HEK293 (cell line): ENCODE measurements around the gene CDH5.

Source experiments
- CTCF ChIA-PET: fragments of 350-600 bp; formaldehyde crosslinking; extraction: SDS; loops from one replicate; lab custom pipeline; 2021; ENCODE audit warnings: antibody characterized with exemption; lab: Yijun Ruan, JAX
- POLR2A ChIA-PET: fragments of 300-600 bp; formaldehyde crosslinking; extraction: SDS; loops from one replicate; lab custom pipeline; 2020; ENCODE audit warnings: antibody characterized with exemption, inconsistent platforms; lab: Yijun Ruan, JAX
- H3K27ac ChIP-seq: fragments of 200-500 bp; sonication (Bioruptor generic); 2 replicates; pipeline ENCODE4 v1.5.1; 2014; ENCODE audit warnings: low read depth, low read length, control low read depth, inconsistent platforms; ENCODE audit errors: extremely low read depth
- H3K36me3 ChIP-seq, 2 experiments: fragments of 200-500 bp in 1 of 2; sonication (Bioruptor generic) in 1 of 2; 1 replicate in 1 of 2; 2 replicates in 1 of 2; pipeline ENCODE4 v1.5.1; 2014 to 2017; ENCODE audit warnings: inconsistent platforms in 2 of 2, low read length in 2 of 2; ENCODE audit not compliant: control insufficient read depth in 2 of 2, insufficient read depth in 1 of 2
- H3K4me1 ChIP-seq: fragments of 200-500 bp; sonication (Bioruptor generic); 2 replicates; pipeline ENCODE4 v1.5.1; 2014; ENCODE audit warnings: mild to moderate bottlenecking, low read length, inconsistent platforms; ENCODE audit not compliant: control insufficient read depth, insufficient read depth
- H3K4me3 ChIP-seq: 2 replicates; pipeline ENCODE4 v1.5.1; 2011; ENCODE audit warnings: low read depth, mild to moderate bottlenecking, control low read depth, low read length, moderate library complexity
- H3K9me3 ChIP-seq: fragments of 200-500 bp; sonication (Bioruptor generic); 2 replicates; pipeline ENCODE4 v1.5.1; 2014; ENCODE audit warnings: low read depth, low read length, inconsistent platforms; ENCODE audit not compliant: control insufficient read depth, insufficient read depth
- EGR2 ChIP-seq: fragments of 450-650 bp; formaldehyde crosslinking; IDR thresholded peaks from 2 replicates; pipeline ENCODE4 v1.5.1; 2016; ENCODE audit warnings: low read depth, missing biosample characterization, missing genetic modification characterization
- KLF8 ChIP-seq: fragments of 450-650 bp; formaldehyde crosslinking; IDR thresholded peaks from 2 replicates; pipeline ENCODE4 v1.5.1; 2016; ENCODE audit warnings: missing biosample characterization, missing genetic modification characterization
- RBAK ChIP-seq: fragments of 450-650 bp; formaldehyde crosslinking; IDR thresholded peaks from 2 replicates; pipeline ENCODE4 v1.5.1; 2016; ENCODE audit warnings: missing biosample characterization, missing genetic modification characterization
- TCF7L2 ChIP-seq: IDR thresholded peaks from 2 replicates; pipeline ENCODE4 v1.6.1; 2011; ENCODE audit warnings: low read depth, mild to moderate bottlenecking, inconsistent platforms, low read length, moderate library complexity, borderline replicate concordance
- TSHZ1 ChIP-seq: fragments of 450-650 bp; formaldehyde crosslinking; IDR thresholded peaks from 2 replicates; pipeline ENCODE4 v1.5.1; 2016; ENCODE audit warnings: missing biosample characterization, missing genetic modification characterization, borderline replicate concordance
- ZNF155 ChIP-seq: fragments of 450-650 bp; formaldehyde crosslinking; IDR thresholded peaks from 2 replicates; pipeline ENCODE4 v1.5.1; 2016; ENCODE audit warnings: missing biosample characterization, missing genetic modification characterization
- ZNF16 ChIP-seq: fragments of 450-650 bp; formaldehyde crosslinking; IDR thresholded peaks from 2 replicates; pipeline ENCODE4 v1.5.1; 2016; ENCODE audit warnings: low read depth, missing biosample characterization, missing genetic modification characterization
- ZNF19 ChIP-seq: fragments of 450-650 bp; formaldehyde crosslinking; IDR thresholded peaks from 2 replicates; pipeline ENCODE4; 2016; ENCODE audit warnings: missing biosample characterization, missing genetic modification characterization, low read depth
- ZNF510 ChIP-seq: fragments of 450-650 bp; formaldehyde crosslinking; IDR thresholded peaks from 2 replicates; pipeline ENCODE4 v1.5.1; 2018; ENCODE audit warnings: mild to moderate bottlenecking, missing genetic modification characterization, missing biosample characterization; ENCODE audit not compliant: insufficient replicate concordance
- ZNF514 ChIP-seq: fragments of 450-650 bp; formaldehyde crosslinking; IDR thresholded peaks from 2 replicates; pipeline ENCODE4 v1.5.1; 2016; ENCODE audit warnings: missing biosample characterization, missing genetic modification characterization
- ZNF549 ChIP-seq: fragments of 450-650 bp; IDR thresholded peaks from 2 replicates; pipeline ENCODE4 v1.5.1; 2018; ENCODE audit warnings: missing biosample characterization, missing genetic modification characterization, mild to moderate bottlenecking, inconsistent platforms, moderate library complexity
- ZNF623 ChIP-seq: fragments of 450-650 bp; formaldehyde crosslinking; IDR thresholded peaks from 2 replicates; pipeline ENCODE4 v1.5.1; 2016; ENCODE audit warnings: missing biosample characterization, missing genetic modification characterization
- ZNF654 ChIP-seq: fragments of 450-650 bp; formaldehyde crosslinking; IDR thresholded peaks from 2 replicates; pipeline ENCODE4 v1.5.1; 2016; ENCODE audit warnings: low read depth, missing biosample characterization, missing genetic modification characterization
- ZNF670 ChIP-seq: fragments of 450-650 bp; formaldehyde crosslinking; IDR thresholded peaks from 2 replicates; pipeline ENCODE4 v1.5.1; 2016; ENCODE audit warnings: missing biosample characterization, missing genetic modification characterization, low read depth
- TF ChIP-seq, protein P1 (sequence below): fragments of 450-650 bp; formaldehyde crosslinking; IDR thresholded peaks from 2 replicates; pipeline ENCODE4 v1.5.1; 2016; ENCODE audit warnings: missing biosample characterization, missing genetic modification characterization
- TF ChIP-seq, protein P2 (sequence below): fragments of 450-650 bp; formaldehyde crosslinking; IDR thresholded peaks from 2 replicates; pipeline ENCODE4 v1.5.1; 2016; ENCODE audit warnings: missing biosample characterization, missing genetic modification characterization
- TF ChIP-seq, protein P3 (sequence below): fragments of 450-650 bp; formaldehyde crosslinking; conservative IDR thresholded peaks from 2 replicates; pipeline ENCODE4 v1.5.1; 2016; ENCODE audit warnings: low read depth, missing biosample characterization, missing genetic modification characterization
- TF ChIP-seq, protein P4 (sequence below): fragments of 450-650 bp; formaldehyde crosslinking; IDR thresholded peaks from 2 replicates; pipeline ENCODE4; 2016; ENCODE audit warnings: missing biosample characterization, missing genetic modification characterization

CDH5 gene

GRCh38 chr16:66378741-66379570 is 12.5 kb downstream of the CDH5 start:
- Histone ChIP-seq H3K27ac (no peak overlapping the region), H3K9me3 (no peaks in the 10 kb centered on the region), H3K4me1 (peaks cover 5% of the 10 kb centered on the region; the same call in 1 of the 2 replicates), H3K4me3 (no peak overlapping the region), H3K36me3 (no peaks in the 10 kb centered on the region)
- ChIA-PET CTCF (interaction anchor here (1.7 kb wide), 1 partner anchor 21 kb away, joined by 10 read pairs; no protein-coding TSS in a partner anchor), POLR2A (no interaction called here)
- TF ChIP-seq, protein P1, sequence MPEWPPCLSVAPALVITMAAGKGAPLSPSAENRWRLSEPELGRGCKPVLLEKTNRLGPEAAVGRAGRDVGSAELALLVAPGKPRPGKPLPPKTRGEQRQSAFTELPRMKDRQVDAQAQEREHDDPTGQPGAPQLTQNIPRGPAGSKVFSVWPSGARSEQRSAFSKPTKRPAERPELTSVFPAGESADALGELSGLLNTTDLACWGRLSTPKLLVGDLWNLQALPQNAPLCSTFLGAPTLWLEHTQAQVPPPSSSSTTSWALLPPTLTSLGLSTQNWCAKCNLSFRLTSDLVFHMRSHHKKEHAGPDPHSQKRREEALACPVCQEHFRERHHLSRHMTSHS: no peak
- TF ChIP-seq ZNF514 (tag by site-specific recombination) (no peak), ZNF549 (tag by site-specific recombination) (no peak), TSHZ1 (tag by site-specific recombination) (no peak), EGR2 (no peak), ZNF670 (tag by site-specific recombination) (no peak), ZNF16 (tag by site-specific recombination) (no peak), ZNF510 (tag by site-specific recombination) (no peak), KLF8 (tag by site-specific recombination) (no peak), ZNF623 (tag by site-specific recombination) (no peak), TCF7L2 (no peak), ZNF19 (tag by site-specific recombination) (no peak), ZNF155 (no peak), ZNF654 (tag by site-specific recombination) (no peak), RBAK (tag by site-specific recombination) (no peak)
- TF ChIP-seq, protein P2, sequence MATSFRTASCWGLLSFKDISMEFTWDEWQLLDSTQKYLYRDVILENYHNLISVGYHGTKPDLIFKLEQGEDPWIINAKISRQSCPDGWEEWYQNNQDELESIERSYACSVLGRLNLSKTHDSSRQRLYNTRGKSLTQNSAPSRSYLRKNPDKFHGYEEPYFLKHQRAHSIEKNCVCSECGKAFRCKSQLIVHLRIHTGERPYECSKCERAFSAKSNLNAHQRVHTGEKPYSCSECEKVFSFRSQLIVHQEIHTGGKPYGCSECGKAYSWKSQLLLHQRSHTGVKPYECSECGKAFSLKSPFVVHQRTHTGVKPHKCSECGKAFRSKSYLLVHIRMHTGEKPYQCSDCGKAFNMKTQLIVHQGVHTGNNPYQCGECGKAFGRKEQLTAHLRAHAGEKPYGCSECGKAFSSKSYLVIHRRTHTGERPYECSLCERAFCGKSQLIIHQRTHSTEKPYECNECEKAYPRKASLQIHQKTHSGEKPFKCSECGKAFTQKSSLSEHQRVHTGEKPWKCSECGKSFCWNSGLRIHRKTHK (tag by site-specific recombination): no peak
- TF ChIP-seq, protein P3, sequence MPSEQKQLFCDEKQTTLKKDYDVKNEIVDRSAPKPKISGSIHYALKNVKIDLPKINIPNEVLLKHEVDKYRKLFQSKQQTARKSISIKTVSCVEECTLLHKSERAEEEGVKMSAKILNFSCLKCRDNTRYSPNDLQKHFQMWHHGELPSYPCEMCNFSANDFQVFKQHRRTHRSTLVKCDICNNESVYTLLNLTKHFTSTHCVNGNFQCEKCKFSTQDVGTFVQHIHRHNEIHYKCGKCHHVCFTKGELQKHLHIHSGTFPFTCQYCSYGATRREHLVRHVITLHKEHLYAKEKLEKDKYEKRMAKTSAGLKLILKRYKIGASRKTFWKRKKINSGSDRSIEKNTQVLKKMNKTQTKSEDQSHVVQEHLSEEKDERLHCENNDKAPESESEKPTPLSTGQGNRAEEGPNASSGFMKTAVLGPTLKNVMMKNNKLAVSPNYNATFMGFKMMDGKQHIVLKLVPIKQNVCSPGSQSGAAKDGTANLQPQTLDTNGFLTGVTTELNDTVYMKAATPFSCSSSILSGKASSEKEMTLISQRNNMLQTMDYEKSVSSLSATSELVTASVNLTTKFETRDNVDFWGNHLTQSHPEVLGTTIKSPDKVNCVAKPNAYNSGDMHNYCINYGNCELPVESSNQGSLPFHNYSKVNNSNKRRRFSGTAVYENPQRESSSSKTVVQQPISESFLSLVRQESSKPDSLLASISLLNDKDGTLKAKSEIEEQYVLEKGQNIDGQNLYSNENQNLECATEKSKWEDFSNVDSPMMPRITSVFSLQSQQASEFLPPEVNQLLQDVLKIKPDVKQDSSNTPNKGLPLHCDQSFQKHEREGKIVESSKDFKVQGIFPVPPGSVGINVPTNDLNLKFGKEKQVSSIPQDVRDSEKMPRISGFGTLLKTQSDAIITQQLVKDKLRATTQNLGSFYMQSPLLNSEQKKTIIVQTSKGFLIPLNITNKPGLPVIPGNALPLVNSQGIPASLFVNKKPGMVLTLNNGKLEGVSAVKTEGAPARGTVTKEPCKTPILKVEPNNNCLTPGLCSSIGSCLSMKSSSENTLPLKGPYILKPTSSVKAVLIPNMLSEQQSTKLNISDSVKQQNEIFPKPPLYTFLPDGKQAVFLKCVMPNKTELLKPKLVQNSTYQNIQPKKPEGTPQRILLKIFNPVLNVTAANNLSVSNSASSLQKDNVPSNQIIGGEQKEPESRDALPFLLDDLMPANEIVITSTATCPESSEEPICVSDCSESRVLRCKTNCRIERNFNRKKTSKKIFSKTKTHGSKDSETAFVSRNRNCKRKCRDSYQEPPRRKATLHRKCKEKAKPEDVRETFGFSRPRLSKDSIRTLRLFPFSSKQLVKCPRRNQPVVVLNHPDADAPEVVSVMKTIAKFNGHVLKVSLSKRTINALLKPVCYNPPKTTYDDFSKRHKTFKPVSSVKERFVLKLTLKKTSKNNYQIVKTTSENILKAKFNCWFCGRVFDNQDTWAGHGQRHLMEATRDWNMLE (tag by site-specific recombination): no peak
- TF ChIP-seq, protein P4, sequence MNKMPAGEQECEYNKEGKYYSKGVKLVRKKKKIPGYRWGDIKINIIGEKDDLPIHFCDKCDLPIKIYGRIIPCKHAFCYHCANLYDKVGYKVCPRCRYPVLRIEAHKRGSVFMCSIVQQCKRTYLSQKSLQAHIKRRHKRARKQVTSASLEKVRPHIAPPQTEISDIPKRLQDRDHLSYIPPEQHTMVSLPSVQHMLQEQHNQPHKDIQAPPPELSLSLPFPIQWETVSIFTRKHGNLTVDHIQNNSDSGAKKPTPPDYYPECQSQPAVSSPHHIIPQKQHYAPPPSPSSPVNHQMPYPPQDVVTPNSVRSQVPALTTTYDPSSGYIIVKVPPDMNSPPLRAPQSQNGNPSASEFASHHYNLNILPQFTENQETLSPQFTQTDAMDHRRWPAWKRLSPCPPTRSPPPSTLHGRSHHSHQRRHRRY (tag by site-specific recombination): no peak
